GM18505 (cell line): ENCODE measurements around the gene MAGI3.
"Not testable (repeated sequence)": the region's sequence is repeated elsewhere in the genome, so short reads cannot be mapped to it uniquely, and the experiment has no call there.

ENCODE experiments used
- ATAC-seq: cut with Tn5 transposase; IDR thresholded peaks from one replicate; pipeline ENCODE4 v1.9.1; 2021; ENCODE audit not compliant: unreplicated experiment
- POLR2A ChIP-seq: IDR thresholded peaks from 4 replicates; pipeline ENCODE4 v1.6.1; 2011; ENCODE audit warnings: borderline replicate concordance; ENCODE audit not compliant: insufficient read depth, insufficient read length; ENCODE audit errors: extremely low read depth

The MAGI3 gene

GRCh38 chr1:113683384-113684152, 293.3 kb downstream of the MAGI3 start:
- no peak for ATAC-seq
- no peak for TF ChIP-seq POLR2A

- no peak for ATAC-seq
- TF ChIP-seq POLR2A, result no peak
Measured at GRCh38 chr1:113684153-113684541, 293.8 kb downstream of the MAGI3 start.

DNA sequence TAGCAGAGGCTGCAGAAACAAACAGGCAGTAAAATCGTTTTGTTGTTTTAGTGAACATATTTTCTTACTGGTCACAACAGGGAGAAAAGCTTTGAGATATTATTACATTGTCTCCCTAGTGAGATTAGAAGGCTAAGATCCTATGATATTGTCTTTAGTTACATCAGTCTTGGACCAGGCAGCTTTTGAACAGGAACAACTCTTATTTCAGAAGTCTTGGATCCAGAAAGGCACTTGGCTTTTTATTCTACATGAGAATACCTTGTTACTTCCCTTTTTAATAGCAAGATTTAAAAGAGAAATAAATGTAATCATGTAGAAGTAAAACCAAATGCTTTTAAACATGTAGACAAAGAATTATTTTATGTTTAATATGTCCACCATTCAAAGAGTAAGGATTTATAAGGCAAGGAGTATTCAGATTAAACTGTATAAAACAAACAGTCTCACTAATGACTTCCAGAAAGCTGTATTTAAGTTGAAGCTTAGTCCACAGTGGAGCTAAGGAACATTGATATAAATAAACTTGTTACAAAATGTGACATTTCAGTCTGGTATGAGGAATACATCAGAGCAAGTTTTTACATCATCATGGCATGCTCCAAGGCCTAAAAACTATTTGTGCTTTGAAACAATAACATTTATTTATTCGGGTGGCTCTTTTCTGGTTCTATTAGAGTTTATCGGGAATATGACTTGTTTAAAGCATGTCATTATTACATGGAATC, 296.7 kb downstream of the MAGI3 start:
- no peak for ATAC-seq
- no peak for TF ChIP-seq POLR2A

DNA sequence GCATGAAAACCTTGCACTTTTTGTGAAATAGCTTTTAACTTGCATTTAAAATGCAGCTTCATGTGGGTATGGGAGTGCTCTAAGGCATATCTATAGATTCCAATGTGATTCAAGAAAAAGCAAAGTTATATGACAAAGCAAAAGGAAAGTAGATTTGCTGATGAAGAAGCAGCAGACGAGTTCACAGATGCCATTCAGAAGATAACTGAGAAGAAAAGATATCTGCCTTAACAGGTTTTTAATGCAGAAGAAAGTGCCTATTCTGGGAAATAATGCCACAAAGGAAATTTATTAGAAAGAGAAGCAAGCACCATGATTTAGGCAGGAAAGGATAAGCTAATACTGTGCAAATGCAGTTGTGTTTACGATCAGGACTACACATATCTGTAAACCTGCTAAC, 300.9 kb downstream of the MAGI3 start:
- no peak for TF ChIP-seq POLR2A
- ATAC-seq, result no peak

DNA sequence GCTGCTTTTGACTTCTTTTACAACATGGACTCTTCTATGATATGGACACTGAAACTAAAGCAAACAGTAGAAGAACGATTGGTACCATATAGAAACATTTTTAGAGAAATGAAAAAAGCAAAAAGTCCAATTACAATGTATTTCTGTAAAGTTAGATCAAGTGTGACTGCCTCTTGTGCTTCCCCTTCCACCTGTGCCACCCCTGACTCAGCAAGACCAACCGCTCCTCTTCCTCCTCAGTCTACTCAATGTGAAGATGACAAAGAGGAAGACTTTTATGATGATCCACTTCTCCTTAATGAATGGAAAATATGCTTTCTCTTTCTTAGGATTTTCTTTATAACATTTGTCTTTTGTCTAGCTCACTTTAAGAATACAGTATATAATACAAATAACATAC, 302.0 kb downstream of the MAGI3 start:
- no peak for TF ChIP-seq POLR2A
- ATAC-seq, result no peak

- ATAC-seq, result no peak
- no peak for TF ChIP-seq POLR2A
Measured at GRCh38 chr1:113692824-113693431, 302.6 kb downstream of the MAGI3 start.

DNA sequence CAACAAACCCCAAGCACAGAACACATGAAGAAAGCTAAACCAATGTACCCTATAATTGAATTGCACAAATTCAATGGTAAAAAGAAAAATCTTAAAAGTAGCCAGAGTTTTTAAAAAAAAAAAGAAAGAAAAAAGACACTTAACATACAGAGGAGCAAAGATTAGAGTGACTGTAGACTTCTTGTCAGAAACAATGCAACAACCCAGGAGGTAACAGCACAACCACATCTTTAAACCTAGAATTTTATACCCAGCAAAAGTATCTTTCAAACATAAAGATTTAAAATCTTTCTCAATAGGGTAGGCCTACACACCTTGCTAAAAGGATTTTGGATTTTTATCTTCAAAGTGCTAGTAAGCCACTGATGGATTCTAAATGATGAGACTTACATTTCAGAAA, 304.6 kb downstream of the MAGI3 start:
- TF ChIP-seq POLR2A, result no peak
- no peak for ATAC-seq

DNA sequence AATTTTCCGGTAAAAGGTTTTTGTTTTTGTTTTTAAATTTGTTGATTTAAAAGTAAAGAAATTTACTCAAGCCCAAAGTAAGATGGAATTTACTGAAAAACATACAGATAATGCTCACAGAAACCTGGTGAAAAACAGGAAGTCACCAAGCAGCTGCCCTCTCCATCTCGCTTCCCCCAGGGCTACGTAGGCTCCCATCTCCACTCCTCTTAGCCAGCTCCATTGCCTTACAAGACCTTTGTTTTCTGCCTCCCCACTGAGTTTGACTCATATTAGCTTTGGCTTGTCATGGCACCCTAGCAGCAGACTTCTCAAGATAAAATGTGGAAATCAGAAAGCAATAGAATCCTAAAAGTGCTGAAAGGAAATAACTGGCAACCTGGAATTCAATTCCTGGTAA, 311.1 kb downstream of the MAGI3 start:
- TF ChIP-seq POLR2A, result no peak
- ATAC-seq, result no peak

- TF ChIP-seq POLR2A, result no peak
- no peak for ATAC-seq
Measured at GRCh38 chr1:113714606-113715269, 324.4 kb downstream of the MAGI3 start.

- ATAC-seq, result not testable (repeated sequence)
Measured at GRCh38 chr1:113717506-113717905, 327.2 kb downstream of the MAGI3 start.

- ATAC-seq, result not testable (repeated sequence)
Measured at GRCh38 chr1:113718621-113719020, 328.3 kb downstream of the MAGI3 start.

- no peak for TF ChIP-seq POLR2A
- ATAC-seq, result no peak
Measured at GRCh38 chr1:113721010-113721409, 330.7 kb downstream of the MAGI3 start.

- ATAC-seq, result no peak
- no peak for TF ChIP-seq POLR2A
Measured at GRCh38 chr1:113732802-113733201, 342.5 kb downstream of the MAGI3 start.
